ENCODE results near the gene PLCH1. TPM values are rescaled to one million over a fixed set of nuclear protein-coding genes. Genes with fewer than 3 reads are reported as not detected.

The PLCH1 gene
- total and polyA plus RNA-seq, 2 of the 8 experiments (the other 6 are each of a cell fraction or from before 2014, with no cell fraction given), result 5.8 to 17.2 TPM

GRCh38 chr3:155651489-155652218 is 93.2 kb downstream of the PLCH1 start:
- WGBS, 2 experiments (ENCODE audit: extremely low coverage in 1 of 2, insufficient coverage in 1 of 2, insufficient read length in 1 of 2, insufficient replicate concordance in 2 of 2, low coverage in 1 of 2, low lambda C conversion rate in 2 of 2, missing lambda C conversion rate in 1 of 2), result 86% methylated on average over 3 of the region's 3 CpGs; no CpG with 5 or more reads in 1 of the 2 experiments
- no peak overlapping the region for H4K91ac ChIP-seq (replicated peaks; ENCODE audit: insufficient read length, low read length)
- no peak for TF ChIP-seq KDM5A (IDR thresholded peaks at IDR 0.05; ENCODE audit: low read length)
- no peak for TF ChIP-seq JUN (IDR thresholded peaks at IDR 0.05; ENCODE audit: low read depth, low read length)
- no peak for TF ChIP-seq SRF (IDR thresholded peaks at IDR 0.05; ENCODE audit: low read depth, low read length)
- TF ChIP-seq HDAC2 (IDR thresholded peaks at IDR 0.05; ENCODE audit: borderline replicate concordance in 1 of 2, low read depth in 2 of 2, low read length in 2 of 2), result no peak
- no peak for TF ChIP-seq BCL11A (IDR thresholded peaks at IDR 0.05; ENCODE audit: low read depth in 2 of 2, low read length in 2 of 2)
- TF ChIP-seq ZNF274 (IDR thresholded peaks at IDR 0.05; ENCODE audit: borderline replicate concordance, extremely low read depth, low read length), result no peak
- TF ChIP-seq SP4 (IDR thresholded peaks at IDR 0.05; ENCODE audit: low read length), result no peak
- TF ChIP-seq MAFK (IDR thresholded peaks at IDR 0.05; ENCODE audit: low read depth, low read length), result no peak
- H3K14ac ChIP-seq (ENCODE audit: insufficient read length), result no peak overlapping the region
- H3K79me2 ChIP-seq (ENCODE audit: control insufficient read depth in 1 of 2, insufficient read depth in 2 of 2, low read length in 2 of 2), result peaks cover 0 to 4% of the 10 kb centered on the region in 2 experiments; a peak in 2 of 4 replicates
- no peak for DNase-seq (ENCODE audit: low read depth in 1 of 2, low spot score in 2 of 2)
- no peak overlapping the region for H3K56ac ChIP-seq (replicated peaks; ENCODE audit: insufficient read length, low read depth, low read length)
- no peak overlapping the region for H3K27ac ChIP-seq (ENCODE audit: low read depth, low read length)
- ChIA-PET POLR2A (ENCODE audit: partially characterized antibody) (no interaction called here), CTCF (ENCODE audit: partially characterized antibody) (interaction anchor here (0.9 to 1.7 kb wide), 3 partner anchors 20 to 231 kb away, joined by 3 to 4 read pairs (median 3); no protein-coding TSS in a partner anchor)
- H2AK5ac ChIP-seq (ENCODE audit: low read depth, low read length), result no peak overlapping the region
- no peaks in the 10 kb centered on the region; the same call in 1 of the 2 replicates for H3K23me2 ChIP-seq (ENCODE audit: low read depth, low read length)
- H4K8ac ChIP-seq (ENCODE audit: extremely low read depth, insufficient read depth, low read length), result no peak overlapping the region
- H2BK5ac ChIP-seq (ENCODE audit: low read depth, low read length), result no peak overlapping the region
- H3K27me3 ChIP-seq (replicated peaks in 1 of 4; ENCODE audit: control insufficient read depth in 3 of 4, extremely low read depth in 1 of 4, insufficient read depth in 3 of 4, low read length in 3 of 4), result no peaks in the 10 kb centered on the region
- no peaks in the 10 kb centered on the region for H4K20me1 ChIP-seq (replicated peaks in 1 of 2; ENCODE audit: control insufficient read depth in 1 of 2, insufficient read depth in 2 of 2, low read length in 2 of 2)
- no peak overlapping the region for H4K5ac ChIP-seq (ENCODE audit: insufficient read length, low read depth, low read length)
- no peak overlapping the region for H3K4me2 ChIP-seq (ENCODE audit: insufficient read depth in 1 of 2, low read depth in 2 of 2, low read length in 2 of 2)
- H3K4ac ChIP-seq (replicated peaks; ENCODE audit: insufficient read length, low read depth, low read length), result no peak overlapping the region
- H2BK12ac ChIP-seq (ENCODE audit: low read depth, low read length), result no peak overlapping the region
- H3K23ac ChIP-seq (ENCODE audit: insufficient read length), result no peak overlapping the region
- H3K9me3 ChIP-seq (ENCODE audit: insufficient read depth in 2 of 2, low read depth in 1 of 2, low read length in 1 of 2), result no peaks in the 10 kb centered on the region
- H2AFZ ChIP-seq (ENCODE audit: low read length), result no peak overlapping the region
- no peaks in the 10 kb centered on the region; the same call in 1 of the 2 replicates for H3K79me1 ChIP-seq (ENCODE audit: low read depth, low read length)
- H3K9ac ChIP-seq (replicated peaks in 1 of 4; ENCODE audit: extremely low read depth in 1 of 4, low read depth in 3 of 4, low read length in 3 of 4), result no peak overlapping the region
- H3K18ac ChIP-seq (ENCODE audit: extremely low read depth, low read length), result no peak overlapping the region
- no peak overlapping the region for H2BK20ac ChIP-seq (ENCODE audit: low read length)
- no peak for FAIRE-seq
- no peaks in the 10 kb centered on the region for H3K36me3 ChIP-seq (ENCODE audit: control insufficient read depth in 2 of 4, insufficient read depth in 4 of 4, low read length in 3 of 4)
- no peak overlapping the region for H3K4me3 ChIP-seq (ENCODE audit: extremely low read depth in 1 of 4, insufficient read depth in 2 of 4, low read depth in 3 of 4, low read length in 4 of 4)
- H3K4me1 ChIP-seq (replicated peaks in 1 of 4; ENCODE audit: control insufficient read depth in 3 of 4, insufficient read depth in 4 of 4, low read length in 3 of 4), result peaks cover 0 to 4% (median 3%) of the 10 kb centered on the region in 4 experiments; a peak in 4 of 7 replicates
- no peak overlapping the region for H2BK120ac ChIP-seq (replicated peaks; ENCODE audit: low read depth, low read length)
- no peak overlapping the region for H2BK15ac ChIP-seq (ENCODE audit: low read length)

Data from H1 (cell line).